DND-41 (cell line): ENCODE data around the gene CRYGS.

Experiments used
- EZH2 ChIP-seq: IDR thresholded peaks from 3 replicates; pipeline ENCODE4 v1.6.1; 2012; ENCODE audit warnings: borderline replicate concordance, low read depth, mild to moderate bottlenecking, moderate library complexity, low read length, inconsistent platforms; ENCODE audit not compliant: severe bottlenecking
- TF ChIP-seq, protein P1 (sequence below): IDR thresholded peaks from 2 replicates; pipeline ENCODE4 v1.5.1; 2012; ENCODE audit warnings: borderline replicate concordance, low read length, moderate library complexity, mild to moderate bottlenecking; ENCODE audit not compliant: poor library complexity, severe bottlenecking; ENCODE audit errors: extremely low read depth

DNA sequence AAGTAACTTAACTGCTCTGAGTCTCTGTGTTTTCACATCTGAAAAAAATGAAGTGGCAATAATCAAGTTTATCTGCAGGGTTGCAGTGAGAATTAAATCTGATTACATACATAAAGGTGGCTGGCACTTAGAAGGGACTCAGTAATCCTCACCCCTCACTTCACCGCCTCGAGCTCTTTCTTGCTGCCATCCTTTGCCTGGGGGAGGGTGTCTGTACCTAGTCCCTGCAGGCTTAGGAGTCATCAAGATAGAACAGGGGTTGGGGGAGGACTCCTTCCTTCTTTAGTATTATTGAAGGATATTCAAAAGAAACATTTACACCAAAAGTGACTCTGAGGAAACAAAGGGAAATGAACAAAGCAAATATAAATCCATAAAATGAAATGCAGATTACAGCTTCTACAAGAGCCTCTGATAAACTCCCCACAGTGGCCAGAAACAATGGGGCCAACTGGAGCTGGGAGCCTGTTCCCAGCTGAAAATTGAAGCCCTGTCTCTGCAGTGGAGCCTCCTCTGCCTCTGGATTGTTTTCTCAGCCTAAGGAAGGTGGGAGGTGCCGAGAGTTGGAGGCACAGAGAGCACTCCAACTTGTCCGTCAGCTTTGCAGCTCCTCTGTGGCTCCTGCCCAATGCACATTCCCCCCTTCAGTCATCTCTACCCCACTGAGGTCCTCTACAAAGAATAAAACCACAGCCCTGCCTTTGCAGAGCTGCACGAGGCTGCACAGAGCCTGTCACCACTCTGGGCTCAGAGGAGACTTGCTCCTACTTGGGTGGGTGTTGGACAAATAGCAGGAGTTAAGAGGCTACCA is 41.8 kb downstream of the CRYGS start:
- TF ChIP-seq, protein P1, sequence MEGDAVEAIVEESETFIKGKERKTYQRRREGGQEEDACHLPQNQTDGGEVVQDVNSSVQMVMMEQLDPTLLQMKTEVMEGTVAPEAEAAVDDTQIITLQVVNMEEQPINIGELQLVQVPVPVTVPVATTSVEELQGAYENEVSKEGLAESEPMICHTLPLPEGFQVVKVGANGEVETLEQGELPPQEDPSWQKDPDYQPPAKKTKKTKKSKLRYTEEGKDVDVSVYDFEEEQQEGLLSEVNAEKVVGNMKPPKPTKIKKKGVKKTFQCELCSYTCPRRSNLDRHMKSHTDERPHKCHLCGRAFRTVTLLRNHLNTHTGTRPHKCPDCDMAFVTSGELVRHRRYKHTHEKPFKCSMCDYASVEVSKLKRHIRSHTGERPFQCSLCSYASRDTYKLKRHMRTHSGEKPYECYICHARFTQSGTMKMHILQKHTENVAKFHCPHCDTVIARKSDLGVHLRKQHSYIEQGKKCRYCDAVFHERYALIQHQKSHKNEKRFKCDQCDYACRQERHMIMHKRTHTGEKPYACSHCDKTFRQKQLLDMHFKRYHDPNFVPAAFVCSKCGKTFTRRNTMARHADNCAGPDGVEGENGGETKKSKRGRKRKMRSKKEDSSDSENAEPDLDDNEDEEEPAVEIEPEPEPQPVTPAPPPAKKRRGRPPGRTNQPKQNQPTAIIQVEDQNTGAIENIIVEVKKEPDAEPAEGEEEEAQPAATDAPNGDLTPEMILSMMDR = no peak
- no peak for TF ChIP-seq EZH2
